Measurements from ENCODE around the gene ANKS1A. TPM values are rescaled to one million over a fixed set of nuclear protein-coding genes. Genes with fewer than 3 reads are reported as not detected.

Gene ANKS1A
- total RNA-seq, 1 experiment from 2014 or later, result 14.4 TPM

GRCh38 chr6:34860776-34861175, 28.3 kb upstream of the ANKS1A start:
- DNase-seq (ENCODE audit: low read depth, low spot score) (no peak), ATAC-seq (no peak)
- no peak overlapping the region for H3K27ac ChIP-seq (ENCODE audit: low read length)
- H3K27me3 ChIP-seq (ENCODE audit: control insufficient read depth, insufficient read depth, low read length), result no peaks in the 10 kb centered on the region
- no peaks in the 10 kb centered on the region for H3K9me3 ChIP-seq (ENCODE audit: control insufficient read depth, insufficient read depth, low read depth, low read length)
- CTCF ChIA-PET, result no interaction called here
- POLR2A ChIA-PET, result no interaction called here
- no peak overlapping the region for H3K4me3 ChIP-seq (ENCODE audit: low read depth in 2 of 2, low read length in 2 of 2)
- intact Hi-C loops (cut with micrococcal nuclease; ENCODE audit: unreplicated experiment), result no loop called here
- TF ChIP-seq REST (IDR thresholded peaks at IDR 0.05; ENCODE audit: insufficient read depth in 1 of 2, low read depth in 2 of 2, low read length in 1 of 2) (no peak), CTCF (IDR thresholded peaks at IDR 0.05) (no peak)
- BruUV-seq (replicated peaks), result no TSS peak
- peaks cover 24% of the 10 kb centered on the region for H3K36me3 ChIP-seq (ENCODE audit: control insufficient read depth, insufficient read depth, low read length)
- in situ Hi-C loops (cut with HindIII; ENCODE audit: low pct_unique_long_range_greater_than_20kb, low sequenced_read_pairs), result no loop called here
- H3K4me1 ChIP-seq (ENCODE audit: control insufficient read depth, insufficient read depth, low read length), result no peaks in the 10 kb centered on the region

GRCh38 chr6:34864007-34864406, 25.0 kb upstream of the ANKS1A start:
- Histone ChIP-seq H3K27me3 (ENCODE audit: control insufficient read depth, insufficient read depth, low read length) (no peaks in the 10 kb centered on the region), H3K9me3 (ENCODE audit: control insufficient read depth, insufficient read depth, low read depth, low read length) (no peaks in the 10 kb centered on the region), H3K36me3 (ENCODE audit: control insufficient read depth, insufficient read depth, low read length) (peaks cover 4% of the 10 kb centered on the region; the same call in 1 of the 2 replicates), H3K4me3 (ENCODE audit: low read depth in 2 of 2, low read length in 2 of 2) (no peak overlapping the region), H3K27ac (ENCODE audit: low read length) (no peak overlapping the region), H3K4me1 (ENCODE audit: control insufficient read depth, insufficient read depth, low read length) (no peaks in the 10 kb centered on the region)
- no peak for ATAC-seq
- BruUV-seq (replicated peaks), result no TSS peak
- no peak for DNase-seq (ENCODE audit: low read depth, low spot score)
- ChIA-PET POLR2A (no interaction called here), CTCF (no interaction called here)
- no peak for TF ChIP-seq REST (IDR thresholded peaks at IDR 0.05; ENCODE audit: insufficient read depth in 1 of 2, low read depth in 2 of 2, low read length in 1 of 2)
- no peak for TF ChIP-seq TCF7L2 (IDR thresholded peaks at IDR 0.05; ENCODE audit: low read depth, low read length)
- TF ChIP-seq SIN3A (IDR thresholded peaks at IDR 0.05; ENCODE audit: borderline replicate concordance, insufficient read depth, low read depth, low read length), result no peak
- no peak for TF ChIP-seq CTCF (IDR thresholded peaks at IDR 0.05)
- no peak for TF ChIP-seq POLR2AphosphoS5 (IDR thresholded peaks at IDR 0.05; ENCODE audit: low read depth, low read length)
- in situ Hi-C loops (cut with HindIII; ENCODE audit: low pct_unique_long_range_greater_than_20kb, low sequenced_read_pairs), result no loop called here
- intact Hi-C loops (cut with micrococcal nuclease; ENCODE audit: unreplicated experiment), result no loop called here
